IMR-90 (cell line): Measurements from ENCODE around the gene CDK10. TPM values are rescaled to one million over a fixed set of nuclear protein-coding genes. Genes with fewer than 3 reads are reported as not detected.

Source experiments
- ATAC-seq: fragments of 200-7000 bp; cut with Tn5 transposase; 2 replicates; pipeline ENCODE4 v1.9.1; 2020; ENCODE audit warnings: low read depth, mild to moderate bottlenecking, moderate library complexity
- BruUV-seq: library from RNA; stranded (reverse); fragments of 400-500 nt; replicated peaks from 2 replicates; lab custom pipeline; 2021; lab: Mats Ljungman, UMichigan
- CTCF ChIA-PET: fragments of 300-600 bp; formaldehyde crosslinking; extraction: SDS; loops from one replicate; lab custom pipeline; 2021; ENCODE audit warnings: antibody characterized with exemption; lab: Yijun Ruan, JAX
- POLR2A ChIA-PET: fragments of 300-600 bp; sonication (Branson Sonifier 250); formaldehyde crosslinking; loops from one replicate; lab custom pipeline; 2022; ENCODE audit warnings: antibody characterized with exemption; ENCODE audit not compliant: unreplicated experiment; lab: Charles Lee
- DNase-seq: peaks from one replicate; pipeline ENCODE4 v3.0.0; 2013
- H2AFZ ChIP-seq: replicated peaks from 2 replicates; pipeline ENCODE3; 2013; ENCODE audit warnings: low read length, mild to moderate bottlenecking; ENCODE audit not compliant: poor library complexity
- H2AK5ac ChIP-seq: 2 replicates; pipeline ENCODE4 v1.6.1; 2013; ENCODE audit warnings: low read depth, low read length, inconsistent platforms
- H2AK9ac ChIP-seq: replicated peaks from 2 replicates; pipeline ENCODE3; 2013; ENCODE audit warnings: mild to moderate bottlenecking, low read depth, low read length, moderate library complexity; ENCODE audit not compliant: poor library complexity
- H2BK120ac ChIP-seq: 2 replicates; pipeline ENCODE4 v1.6.1; 2013; ENCODE audit warnings: low read depth, low read length, inconsistent platforms
- H2BK15ac ChIP-seq: 3 replicates; pipeline ENCODE4 v1.6.1; 2013; ENCODE audit warnings: low read depth, low read length, inconsistent platforms
- H2BK20ac ChIP-seq: 2 replicates; pipeline ENCODE4 v1.6.1; 2013; ENCODE audit warnings: low read depth, mild to moderate bottlenecking, inconsistent platforms, low read length, moderate library complexity
- H2BK5ac ChIP-seq: 2 replicates; pipeline ENCODE4 v1.6.1; 2013; ENCODE audit warnings: mild to moderate bottlenecking, low read depth, low read length, inconsistent platforms; ENCODE audit not compliant: poor library complexity, severe bottlenecking
- H3K14ac ChIP-seq: replicated peaks from 2 replicates; pipeline ENCODE4 v1.6.1; 2013; ENCODE audit warnings: low read depth, low read length, inconsistent platforms
- H3K18ac ChIP-seq: 2 replicates; pipeline ENCODE4 v1.6.1; 2013; ENCODE audit warnings: low read depth, low read length, control low read depth
- H3K23ac ChIP-seq: 2 replicates; pipeline ENCODE4 v1.6.1; 2013; ENCODE audit warnings: low read depth, low read length, inconsistent platforms
- H3K27ac ChIP-seq: 2 replicates; pipeline ENCODE4 v1.5.1; 2013; ENCODE audit warnings: mild to moderate bottlenecking, control low read depth, low read length; ENCODE audit not compliant: insufficient read depth
- H3K27me3 ChIP-seq: 2 replicates; pipeline ENCODE4 v1.6.1; 2013; ENCODE audit warnings: low read length; ENCODE audit not compliant: control insufficient read depth, insufficient read depth
- H3K36me3 ChIP-seq: 2 replicates; pipeline ENCODE4 v1.6.1; 2013; ENCODE audit warnings: low read length, mixed read lengths; ENCODE audit not compliant: control insufficient read depth, insufficient read depth
- H3K4ac ChIP-seq: 2 replicates; pipeline ENCODE4 v1.6.1; 2013; ENCODE audit warnings: low read depth, low read length, inconsistent platforms
- H3K4me1 ChIP-seq: 2 replicates; pipeline ENCODE4 v1.6.1; 2013; ENCODE audit warnings: low read length, mixed read lengths; ENCODE audit not compliant: control insufficient read depth, insufficient read depth
- H3K4me2 ChIP-seq: 2 replicates; pipeline ENCODE4 v1.6.1; 2013; ENCODE audit warnings: low read depth, mild to moderate bottlenecking, control low read depth, low read length, moderate library complexity
- H3K4me3 ChIP-seq: 2 replicates; pipeline ENCODE4 v1.5.1; 2013; ENCODE audit warnings: low read depth, mild to moderate bottlenecking, control low read depth, low read length, moderate library complexity; ENCODE audit not compliant: insufficient read depth
- H3K56ac ChIP-seq: 2 replicates; pipeline ENCODE4 v1.6.1; 2013; ENCODE audit warnings: low read length, inconsistent platforms; ENCODE audit not compliant: insufficient read depth; ENCODE audit errors: extremely low read depth
- H3K79me1 ChIP-seq, 2 experiments: 2 replicates each; pipeline ENCODE4 v1.6.1; 2013; ENCODE audit warnings: low read length in 2 of 2, inconsistent platforms in 1 of 2, low read depth in 1 of 2
- H3K9ac ChIP-seq: 2 replicates; pipeline ENCODE4 v1.6.1; 2013; ENCODE audit warnings: low read depth, low read length, control low read depth
- H3K9me1 ChIP-seq: 2 replicates; pipeline ENCODE4 v1.6.1; 2013; ENCODE audit warnings: low read length, inconsistent platforms; ENCODE audit not compliant: insufficient read depth
- H3K9me3 ChIP-seq: 2 replicates; pipeline ENCODE4 v1.6.1; 2013; ENCODE audit warnings: low read length; ENCODE audit not compliant: control insufficient read depth, insufficient read depth
- H4K20me1 ChIP-seq: 2 replicates; pipeline ENCODE4 v1.6.1; 2013; ENCODE audit warnings: low read length, inconsistent platforms; ENCODE audit not compliant: insufficient read depth
- H4K5ac ChIP-seq: 2 replicates; pipeline ENCODE4 v1.6.1; 2013; ENCODE audit warnings: mild to moderate bottlenecking, low read depth, low read length, control low read depth
- H4K8ac ChIP-seq, 2 experiments: 2 replicates each; pipeline ENCODE4 v1.6.1; 2013; ENCODE audit warnings: low read depth in 2 of 2, low read length in 2 of 2, control low read depth in 1 of 2, inconsistent platforms in 1 of 2
- H4K91ac ChIP-seq: 2 replicates; pipeline ENCODE4 v1.6.1; 2013; ENCODE audit warnings: low read depth, low read length, inconsistent platforms; ENCODE audit not compliant: insufficient read depth
- BHLHE40 ChIP-seq: fragments of 150-350 bp; IDR thresholded peaks from 2 replicates; pipeline ENCODE4 v1.6.1; 2016; ENCODE audit warnings: mild to moderate bottlenecking, low read depth, low read length
- CEBPB ChIP-seq: IDR thresholded peaks from 2 replicates; pipeline ENCODE4 v1.6.1; 2012; ENCODE audit warnings: low read depth, low read length, improper control_type of control experiment
- CHD1 ChIP-seq: IDR thresholded peaks from 2 replicates; pipeline ENCODE4 v1.6.1; 2012; ENCODE audit warnings: low read depth, low read length, improper control_type of control experiment
- MAZ ChIP-seq: IDR thresholded peaks from 2 replicates; pipeline ENCODE4 v1.6.1; 2012; ENCODE audit warnings: low read depth, mild to moderate bottlenecking, low read length, improper control_type of control experiment, moderate library complexity, borderline replicate concordance
- MXI1 ChIP-seq: IDR thresholded peaks from 2 replicates; pipeline ENCODE4 v1.6.1; 2012; ENCODE audit warnings: low read depth, mild to moderate bottlenecking, low read length, moderate library complexity, borderline replicate concordance
- NFE2L2 ChIP-seq: fragments of 150-350 bp; IDR thresholded peaks from 2 replicates; pipeline ENCODE4 v1.6.1; 2016; ENCODE audit warnings: low read depth, mild to moderate bottlenecking, low read length
- RFX5 ChIP-seq: IDR thresholded peaks from 2 replicates; pipeline ENCODE4 v1.8.0; 2012; ENCODE audit warnings: low read depth, mild to moderate bottlenecking, low read length, moderate library complexity
- WGBS, 2 experiments: methylation state at CpG; one replicate each; pipeline versions ENCODE4 v1.1.5 to v1.1.7; 2013; ENCODE audit warnings: missing lambda C conversion rate in 2 of 2; ENCODE audit not compliant: insufficient read length in 1 of 2; ENCODE audit errors: extremely low coverage in 2 of 2; 5-methylcytosine and 5-hydroxymethylcytosine counted together
- dilution Hi-C: fragments of 300-500 bp; cut with HindIII; formaldehyde crosslinking; loops from one replicate; pipeline ENCODE4 v1.14.3; 2018; ENCODE audit warnings: low sequenced_read_pairs; ENCODE audit not compliant: unreplicated experiment
- in situ Hi-C: fragments of 300-500 bp; cut with MboI; formaldehyde crosslinking; loops from 3 replicates; pipeline ENCODE4 v1.14.3; 2019; ENCODE audit warnings: low sequenced_read_pairs, inconsistent platforms, mixed read lengths
- intact Hi-C: fragments of 100-400 bp; cut with micrococcal nuclease; formaldehyde crosslinking; loops from 2 replicates; pipeline ENCODE4 v1.10.0; 2022
- polyA plus RNA-seq, 3 experiments: library from polyadenylated mRNA; depleted of rRNA; stranded (reverse); fragments of >200 nt; gene quantifications; 2 replicates each; pipeline ENCODE4 v1.2.3, GENCODE V29; 2012; ENCODE audit warnings: low replicate concordance in 1 of 3
- total RNA-seq: library from RNA; depleted of rRNA; stranded (reverse); fragments of >200 nt; gene quantifications from 2 replicates; pipeline ENCODE4 v1.2.3, GENCODE V29; 2012
- TF ChIP-seq, protein P1 (sequence below): conservative IDR thresholded peaks from 2 replicates; pipeline ENCODE4 v1.5.1; 2012; ENCODE audit warnings: mild to moderate bottlenecking, low read depth, low read length, improper control_type of control experiment
- TF ChIP-seq, protein P2 (sequence below): fragments of 150-350 bp; IDR thresholded peaks from 2 replicates; pipeline ENCODE4 v1.6.1; 2017; ENCODE audit warnings: mild to moderate bottlenecking, antibody characterized with exemption, low read length, low read depth

CDK10 gene
- total and polyA plus RNA-seq, 2 of the 4 experiments (the other 2 are of a cell fraction), result 19.5 to 61.8 TPM

DNA sequence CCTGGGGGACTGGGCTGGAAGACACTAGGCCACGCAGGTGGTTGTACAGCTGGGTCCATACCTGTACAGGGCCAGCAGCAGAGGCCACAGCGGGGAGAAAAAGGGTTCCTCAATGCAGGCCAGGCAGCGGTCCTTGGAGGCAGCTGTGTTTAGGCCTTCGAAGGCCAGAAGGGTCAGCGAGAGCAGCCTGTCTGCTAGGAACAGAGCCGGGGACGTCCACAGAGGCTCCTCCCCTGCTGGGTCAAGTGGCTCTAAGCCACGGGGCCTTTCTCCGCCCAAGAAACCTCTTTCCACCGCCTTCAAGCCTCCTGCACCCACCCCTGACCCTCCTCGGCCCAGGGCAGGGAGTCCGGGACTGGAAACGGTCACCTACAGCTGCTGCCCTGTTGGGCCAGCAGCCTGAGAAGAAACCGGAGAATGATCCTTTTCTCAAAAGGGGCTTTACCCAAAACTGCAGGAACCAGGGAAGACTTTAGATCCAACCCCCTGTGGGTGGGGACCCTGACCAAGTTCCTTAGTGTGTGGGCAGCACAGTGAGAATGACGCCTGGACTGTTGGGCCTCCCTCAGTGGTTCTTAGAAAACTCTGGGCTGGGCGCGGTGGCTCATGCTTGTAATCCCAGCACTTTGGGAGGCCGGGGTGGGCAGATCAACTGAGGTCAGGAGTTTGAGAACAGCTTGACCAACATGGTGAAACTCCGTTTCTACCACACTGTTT lies 23.4 kb downstream of the CDK10 start:
- no peak for DNase-seq
- intact Hi-C loops, result no loop called here
- no peak overlapping the region for H3K4me2 ChIP-seq
- WGBS, 2 experiments, result 86% methylated on average over 10 of the region's 19 CpGs; no CpG with 5 or more reads in 1 of the 2 experiments
- H2BK5ac ChIP-seq, result no peak overlapping the region
- H3K4ac ChIP-seq, result no peak overlapping the region
- no peaks in the 10 kb centered on the region; the same call in 1 of the 2 replicates for H4K20me1 ChIP-seq
- H3K9me1 ChIP-seq, result no peaks in the 10 kb centered on the region
- no peak overlapping the region for H4K8ac ChIP-seq
- H4K5ac ChIP-seq, result no peak overlapping the region
- CTCF ChIA-PET, result interaction anchor here (1.2 kb wide), 1 partner anchor 9 kb away, joined by 3 read pairs; no protein-coding TSS in a partner anchor
- no peak overlapping the region for H2AK5ac ChIP-seq
- H3K18ac ChIP-seq, result no peak overlapping the region
- H3K56ac ChIP-seq, result no peak overlapping the region
- H2AFZ ChIP-seq, result no peak overlapping the region
- no peak overlapping the region for H4K91ac ChIP-seq
- peaks cover 6% of the 10 kb centered on the region for H3K4me1 ChIP-seq
- no peak overlapping the region for H3K14ac ChIP-seq
- in situ Hi-C loops, result no loop called here
- no peaks in the 10 kb centered on the region; a peak in 1 of 4 replicates for H3K79me1 ChIP-seq
- H3K27ac ChIP-seq, result no peak overlapping the region
- H2BK15ac ChIP-seq, result no peak overlapping the region
- dilution Hi-C loops, result no loop called here
- no TSS peak for BruUV-seq
- no peak overlapping the region for H2BK20ac ChIP-seq
- no peak overlapping the region for H2BK120ac ChIP-seq
- no peak overlapping the region for H3K4me3 ChIP-seq
- no peak overlapping the region for H3K23ac ChIP-seq
- no peak for TF ChIP-seq MXI1
- TF ChIP-seq, protein P1, sequence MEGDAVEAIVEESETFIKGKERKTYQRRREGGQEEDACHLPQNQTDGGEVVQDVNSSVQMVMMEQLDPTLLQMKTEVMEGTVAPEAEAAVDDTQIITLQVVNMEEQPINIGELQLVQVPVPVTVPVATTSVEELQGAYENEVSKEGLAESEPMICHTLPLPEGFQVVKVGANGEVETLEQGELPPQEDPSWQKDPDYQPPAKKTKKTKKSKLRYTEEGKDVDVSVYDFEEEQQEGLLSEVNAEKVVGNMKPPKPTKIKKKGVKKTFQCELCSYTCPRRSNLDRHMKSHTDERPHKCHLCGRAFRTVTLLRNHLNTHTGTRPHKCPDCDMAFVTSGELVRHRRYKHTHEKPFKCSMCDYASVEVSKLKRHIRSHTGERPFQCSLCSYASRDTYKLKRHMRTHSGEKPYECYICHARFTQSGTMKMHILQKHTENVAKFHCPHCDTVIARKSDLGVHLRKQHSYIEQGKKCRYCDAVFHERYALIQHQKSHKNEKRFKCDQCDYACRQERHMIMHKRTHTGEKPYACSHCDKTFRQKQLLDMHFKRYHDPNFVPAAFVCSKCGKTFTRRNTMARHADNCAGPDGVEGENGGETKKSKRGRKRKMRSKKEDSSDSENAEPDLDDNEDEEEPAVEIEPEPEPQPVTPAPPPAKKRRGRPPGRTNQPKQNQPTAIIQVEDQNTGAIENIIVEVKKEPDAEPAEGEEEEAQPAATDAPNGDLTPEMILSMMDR, result no peak
- TF ChIP-seq CHD1, result no peak
- TF ChIP-seq, protein P2, sequence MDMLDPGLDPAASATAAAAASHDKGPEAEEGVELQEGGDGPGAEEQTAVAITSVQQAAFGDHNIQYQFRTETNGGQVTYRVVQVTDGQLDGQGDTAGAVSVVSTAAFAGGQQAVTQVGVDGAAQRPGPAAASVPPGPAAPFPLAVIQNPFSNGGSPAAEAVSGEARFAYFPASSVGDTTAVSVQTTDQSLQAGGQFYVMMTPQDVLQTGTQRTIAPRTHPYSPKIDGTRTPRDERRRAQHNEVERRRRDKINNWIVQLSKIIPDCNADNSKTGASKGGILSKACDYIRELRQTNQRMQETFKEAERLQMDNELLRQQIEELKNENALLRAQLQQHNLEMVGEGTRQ, result no peak
- TF ChIP-seq RFX5, result no peak
- TF ChIP-seq BHLHE40, result no peak
- TF ChIP-seq CEBPB, result no peak
- TF ChIP-seq MAZ, result no peak
- TF ChIP-seq NFE2L2, result no peak
- ATAC-seq, result no peak
- H3K36me3 ChIP-seq, result peaks cover 15% of the 10 kb centered on the region; the same call in 1 of the 2 replicates
- POLR2A ChIA-PET, result no interaction called here
- H2AK9ac ChIP-seq, result no peak overlapping the region
- H3K27me3 ChIP-seq, result no peaks in the 10 kb centered on the region
- H3K9me3 ChIP-seq, result no peaks in the 10 kb centered on the region
- H3K9ac ChIP-seq, result no peak overlapping the region
